Upper lobe of left lung (tissue), 4 donors: ENCODE results near the gene FTO.

ENCODE experiments used
- POLR2A ChIP-seq, 4 donors: fragments of 450-650 bp; IDR thresholded peaks; one replicate each; pipeline ENCODE4 v1.5.1; 2016 to 2017; ENCODE audit warnings: antibody characterized with exemption in 4 of 4, mild to moderate bottlenecking in 2 of 4
- POLR2AphosphoS5 ChIP-seq, 2 donors: sonication (generic); formaldehyde crosslinking; IDR thresholded peaks; one replicate each; pipeline ENCODE4 v1.5.1; 2017; ENCODE audit warnings: antibody characterized with exemption in 2 of 2
- TF ChIP-seq, protein P1 (sequence below), 6 experiments: fragments of 450-650 bp in 4 of 6; fragments of 200-600 bp in 2 of 6; sonication (generic) in 2 of 6; IDR thresholded peaks; one replicate each; pipeline ENCODE4 v1.5.1; 2016 to 2019; ENCODE audit warnings: antibody characterized with exemption in 6 of 6

DNA sequence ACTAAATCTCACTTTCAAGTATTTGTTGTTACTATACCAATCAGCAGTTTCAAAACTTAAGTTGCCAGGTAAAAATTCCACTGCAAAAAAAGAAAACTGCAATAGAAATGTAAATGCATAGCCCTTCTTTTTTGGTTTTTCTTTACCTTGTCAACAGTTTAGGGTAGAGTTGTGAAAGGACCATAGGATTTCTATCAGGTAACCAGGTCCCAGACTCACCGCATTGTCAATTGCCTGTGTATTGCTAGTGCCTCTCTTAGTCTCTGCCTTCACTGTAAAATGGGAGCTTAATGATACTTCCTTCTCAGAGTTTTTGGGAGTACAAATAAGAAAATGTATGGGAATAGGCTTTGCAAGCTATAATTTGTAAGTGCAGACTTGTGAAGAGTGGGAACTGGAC is 145.0 kb downstream of the FTO start:
- no peak for TF ChIP-seq POLR2AphosphoS5 (IDR thresholded peaks at IDR 0.05)
- TF ChIP-seq, protein P1, sequence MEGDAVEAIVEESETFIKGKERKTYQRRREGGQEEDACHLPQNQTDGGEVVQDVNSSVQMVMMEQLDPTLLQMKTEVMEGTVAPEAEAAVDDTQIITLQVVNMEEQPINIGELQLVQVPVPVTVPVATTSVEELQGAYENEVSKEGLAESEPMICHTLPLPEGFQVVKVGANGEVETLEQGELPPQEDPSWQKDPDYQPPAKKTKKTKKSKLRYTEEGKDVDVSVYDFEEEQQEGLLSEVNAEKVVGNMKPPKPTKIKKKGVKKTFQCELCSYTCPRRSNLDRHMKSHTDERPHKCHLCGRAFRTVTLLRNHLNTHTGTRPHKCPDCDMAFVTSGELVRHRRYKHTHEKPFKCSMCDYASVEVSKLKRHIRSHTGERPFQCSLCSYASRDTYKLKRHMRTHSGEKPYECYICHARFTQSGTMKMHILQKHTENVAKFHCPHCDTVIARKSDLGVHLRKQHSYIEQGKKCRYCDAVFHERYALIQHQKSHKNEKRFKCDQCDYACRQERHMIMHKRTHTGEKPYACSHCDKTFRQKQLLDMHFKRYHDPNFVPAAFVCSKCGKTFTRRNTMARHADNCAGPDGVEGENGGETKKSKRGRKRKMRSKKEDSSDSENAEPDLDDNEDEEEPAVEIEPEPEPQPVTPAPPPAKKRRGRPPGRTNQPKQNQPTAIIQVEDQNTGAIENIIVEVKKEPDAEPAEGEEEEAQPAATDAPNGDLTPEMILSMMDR (IDR thresholded peaks at IDR 0.05), result no peak
- TF ChIP-seq POLR2A (IDR thresholded peaks at IDR 0.05), result no peak
